Ascending aorta (tissue), 2 donors: ENCODE measurements around the gene MINDY4. TPM values are rescaled to one million over a fixed set of nuclear protein-coding genes. Genes with fewer than 3 reads are reported as not detected.

ENCODE experiments used
- DNase-seq, 2 donors: peaks; one replicate each; pipeline ENCODE4 v3.0.0-alpha.2; 2019; ENCODE audit warnings: low spot score in 2 of 2
- H3K27ac ChIP-seq, 2 donors: fragments of 200-600 bp; sonication (generic); one replicate each; pipeline ENCODE4 v1.5.1; 2016 to 2017; ENCODE audit warnings: mild to moderate bottlenecking in 1 of 2
- H3K27me3 ChIP-seq: fragments of 200-600 bp; sonication (generic); one replicate; pipeline ENCODE4 v1.5.1; 2017
- H3K36me3 ChIP-seq, 2 donors: fragments of 200-600 bp; sonication (generic); one replicate each; pipeline ENCODE4 v1.5.1; 2016
- H3K4me1 ChIP-seq, 2 donors: fragments of 200-600 bp; sonication (generic); one replicate each; pipeline ENCODE4 v1.5.1; 2016 to 2017; ENCODE audit warnings: mild to moderate bottlenecking in 1 of 2
- H3K4me3 ChIP-seq, 2 donors: fragments of 200-600 bp; sonication (generic); one replicate each; pipeline ENCODE4 v1.5.1; 2016 to 2017; ENCODE audit warnings: mild to moderate bottlenecking in 1 of 2
- H3K9me3 ChIP-seq, 2 donors: fragments of 200-600 bp; sonication (generic); one replicate each; pipeline ENCODE4 v1.5.1; 2016
- CTCF ChIP-seq, 3 experiments: fragments of 200-600 bp in 2 of 3; fragments of 450-650 bp in 1 of 3; sonication (generic) in 2 of 3; IDR thresholded peaks; one replicate each; pipeline ENCODE4 v1.5.1; 2016 to 2019; ENCODE audit warnings: antibody characterized with exemption in 3 of 3, mild to moderate bottlenecking in 1 of 3, moderate library complexity in 1 of 3
- intact Hi-C: fragments of 100-400 bp; cut with DNase I; formaldehyde crosslinking; loops from one replicate; pipeline ENCODE4 v1.15.1; 2023
- total RNA-seq: library from RNA; depleted of rRNA; stranded (reverse); fragments of >200 nt; gene quantifications from one replicate; pipeline ENCODE4 v1.1.0, GENCODE V29; 2016

MINDY4 gene
- total RNA-seq, 1 donor from 2014 or later: 6.0 TPM

GRCh38 chr7:30890226-30890625, 119.0 kb downstream of the MINDY4 start:
- Histone ChIP-seq H3K36me3 (no peaks in the 10 kb centered on the region), H3K27ac (peak overlapping the region in 1 of 2 donors; percentile 72), H3K27me3 (no peaks in the 10 kb centered on the region), H3K4me3 (no peak overlapping the region), H3K4me1 (peaks cover 26 to 37% of the 10 kb centered on the region in 2 donors), H3K9me3 (no peaks in the 10 kb centered on the region)
- no peak for DNase-seq
- no peak for TF ChIP-seq CTCF (IDR thresholded peaks at IDR 0.05)
- intact Hi-C loops: no loop called here

DNA sequence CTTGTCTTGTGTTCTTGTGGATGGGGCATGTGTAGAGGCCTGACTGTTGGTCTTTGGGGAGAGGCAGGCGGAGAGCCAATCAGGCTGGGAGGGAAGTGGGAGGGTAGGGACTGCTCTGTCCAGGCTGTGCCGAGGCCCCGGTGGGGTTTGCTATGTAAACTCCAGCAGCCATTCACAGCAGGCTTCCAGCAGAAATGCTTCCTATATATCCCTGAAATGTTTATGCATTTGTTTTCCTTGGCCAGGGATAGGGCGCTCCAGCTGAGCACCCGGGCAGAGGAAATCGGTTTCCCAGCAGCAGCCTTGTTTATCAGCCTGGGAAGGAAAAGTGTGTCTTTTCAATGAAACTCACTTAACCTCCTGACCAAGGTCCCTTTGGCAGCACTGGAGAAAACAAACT, 122.1 kb downstream of the MINDY4 start:
- intact Hi-C loops: no loop called here
- no peaks in the 10 kb centered on the region for H3K36me3 ChIP-seq
- TF ChIP-seq CTCF (IDR thresholded peaks at IDR 0.05): no peak
- no peaks in the 10 kb centered on the region for H3K27me3 ChIP-seq
- H3K9me3 ChIP-seq: no peaks in the 10 kb centered on the region
- H3K4me1 ChIP-seq: peaks cover 28 to 29% of the 10 kb centered on the region in 2 donors
- no peak overlapping the region for H3K4me3 ChIP-seq
- no peak for DNase-seq
- peak overlapping the region; percentile 72 to 78 for H3K27ac ChIP-seq

GRCh38 chr7:30894009-30894408, 122.8 kb downstream of the MINDY4 start:
- H3K4me1 ChIP-seq: peaks cover 25 to 28% of the 10 kb centered on the region in 2 donors
- intact Hi-C loops: no loop called here
- H3K36me3 ChIP-seq: no peaks in the 10 kb centered on the region
- H3K4me3 ChIP-seq: no peak overlapping the region
- no peaks in the 10 kb centered on the region for H3K27me3 ChIP-seq
- H3K27ac ChIP-seq: peak overlapping the region; percentile 72 to 78
- no peak for TF ChIP-seq CTCF (IDR thresholded peaks at IDR 0.05)
- H3K9me3 ChIP-seq: no peaks in the 10 kb centered on the region
- DNase-seq: no peak

GRCh38 chr7:30894866-30895605, 123.8 kb downstream of the MINDY4 start:
- Histone ChIP-seq H3K27ac (peak overlapping the region; percentile 72 to 78), H3K4me3 (no peak overlapping the region)

GRCh38 chr7:30896036-30896435, 124.8 kb downstream of the MINDY4 start:
- intact Hi-C loops: no loop called here
- Histone ChIP-seq H3K27ac (peak overlapping the region; percentile 72 to 78), H3K9me3 (no peaks in the 10 kb centered on the region), H3K4me1 (peaks cover 19 to 33% of the 10 kb centered on the region in 2 donors), H3K27me3 (no peaks in the 10 kb centered on the region), H3K4me3 (no peak overlapping the region), H3K36me3 (no peaks in the 10 kb centered on the region)
- DNase-seq: no peak
- no peak for TF ChIP-seq CTCF (IDR thresholded peaks at IDR 0.05)

More at GRCh38 chr7:30894866-30895605, 123.8 kb downstream of the MINDY4 start:
- Histone ChIP-seq H3K4me1 (peaks cover 19 to 28% of the 10 kb centered on the region in 2 donors), H3K36me3 (no peaks in the 10 kb centered on the region), H3K9me3 (no peaks in the 10 kb centered on the region), H3K27me3 (no peaks in the 10 kb centered on the region)
- TF ChIP-seq CTCF (IDR thresholded peaks at IDR 0.05): no peak
- no peak for DNase-seq
- intact Hi-C loops: no loop called here
